ENCODE measurements around the gene CREB5. TPM values are rescaled to one million over a fixed set of nuclear protein-coding genes. Genes with fewer than 3 reads are reported as not detected.

CREB5 gene
- polyA plus RNA-seq, 1 experiment = 3.9 TPM

GRCh38 chr7:28776463-28777157, 364.3 kb downstream of the CREB5 start:
- Histone ChIP-seq H3K27me3 (ENCODE audit: control insufficient read depth, insufficient read depth, low read length) (no peaks in the 10 kb centered on the region), H3K36me3 (ENCODE audit: control insufficient read depth, insufficient read depth, low read length) (no peaks in the 10 kb centered on the region), H3K4me3 (ENCODE audit: low read depth, low read length) (no peak overlapping the region)
- ChIA-PET CTCF (no interaction called here), POLR2A (no interaction called here)
- no peak for TF ChIP-seq CTCF (IDR thresholded peaks at IDR 0.05; ENCODE audit: insufficient read depth, low read depth, low read length)
- DNase-seq (ENCODE audit: low read depth) = no peak

GRCh38 chr7:28778786-28779185, 366.5 kb downstream of the CREB5 start:
- DNase-seq (ENCODE audit: low read depth) = no peak
- Histone ChIP-seq H3K27me3 (ENCODE audit: control insufficient read depth, insufficient read depth, low read length) (no peaks in the 10 kb centered on the region), H3K36me3 (ENCODE audit: control insufficient read depth, insufficient read depth, low read length) (no peaks in the 10 kb centered on the region), H3K4me3 (ENCODE audit: low read depth, low read length) (no peak overlapping the region)
- TF ChIP-seq CTCF (IDR thresholded peaks at IDR 0.05; ENCODE audit: insufficient read depth, low read depth, low read length) = no peak
- ChIA-PET POLR2A (no interaction called here), CTCF (interaction anchor here (0.8 kb wide), 1 partner anchor 93 kb away, joined by 3 read pairs; no protein-coding TSS in a partner anchor)

DNA sequence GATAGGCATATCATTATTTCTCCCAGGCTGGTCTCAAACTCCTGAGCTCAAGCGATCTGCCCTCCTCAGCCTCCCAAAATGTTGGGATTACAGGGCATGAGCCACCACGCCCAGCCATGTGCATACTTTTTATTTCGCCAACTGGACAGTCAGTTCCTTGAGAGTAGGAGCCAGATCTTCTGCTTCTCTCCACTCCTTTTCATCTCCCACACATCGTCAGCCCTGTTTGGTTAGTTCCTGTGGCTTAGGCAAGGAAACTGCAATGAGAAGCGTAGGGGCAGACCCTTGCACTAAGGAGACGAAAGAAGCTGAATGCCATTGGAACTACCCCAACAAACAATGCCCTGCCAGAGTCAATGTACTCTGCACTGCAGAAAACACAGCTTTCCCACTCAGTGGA, 367.6 kb downstream of the CREB5 start:
- CTCF ChIA-PET = no interaction called here

DNA sequence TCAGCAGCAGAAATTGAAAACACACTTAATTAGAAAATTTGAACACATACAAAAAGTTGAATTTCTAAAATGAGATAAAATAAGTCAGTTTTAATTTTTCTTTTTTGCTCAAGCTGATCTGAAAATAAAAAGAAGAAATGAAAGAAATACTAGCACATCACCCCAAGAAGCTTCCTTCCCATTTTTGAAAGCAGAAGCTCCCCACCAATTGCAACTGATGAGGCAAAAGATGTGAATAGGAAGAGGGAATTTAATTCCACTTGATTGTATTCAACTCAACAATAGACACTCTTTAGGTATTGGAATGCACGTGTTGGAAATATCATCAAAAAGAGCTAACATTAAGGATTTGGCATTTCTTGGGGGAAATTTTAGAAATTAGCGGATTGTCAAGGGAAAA, 370.0 kb downstream of the CREB5 start:
- TF ChIP-seq CTCF (IDR thresholded peaks at IDR 0.05; ENCODE audit: insufficient read depth, low read depth, low read length) = no peak
- no peak for DNase-seq (ENCODE audit: low read depth)
- H3K27me3 ChIP-seq (ENCODE audit: control insufficient read depth, insufficient read depth, low read length) = no peaks in the 10 kb centered on the region
- H3K4me3 ChIP-seq (ENCODE audit: low read depth, low read length) = no peak overlapping the region
- H3K36me3 ChIP-seq (ENCODE audit: control insufficient read depth, insufficient read depth, low read length) = no peaks in the 10 kb centered on the region
- POLR2A ChIA-PET = no interaction called here
- CTCF ChIA-PET = no interaction called here

More for the DNA sequence above, 367.6 kb downstream of the CREB5 start:
- POLR2A ChIA-PET = no interaction called here
- no peaks in the 10 kb centered on the region for H3K36me3 ChIP-seq (ENCODE audit: control insufficient read depth, insufficient read depth, low read length)
- H3K27me3 ChIP-seq (ENCODE audit: control insufficient read depth, insufficient read depth, low read length) = no peaks in the 10 kb centered on the region
- no peak for TF ChIP-seq CTCF (IDR thresholded peaks at IDR 0.05; ENCODE audit: insufficient read depth, low read depth, low read length)
- no peak overlapping the region for H3K4me3 ChIP-seq (ENCODE audit: low read depth, low read length)
- no peak for DNase-seq (ENCODE audit: low read depth)

GRCh38 chr7:28784171-28784902, 372.0 kb downstream of the CREB5 start:
- POLR2A ChIA-PET = no interaction called here
- Histone ChIP-seq H3K4me3 (ENCODE audit: low read depth, low read length) (no peak overlapping the region), H3K36me3 (ENCODE audit: control insufficient read depth, insufficient read depth, low read length) (no peaks in the 10 kb centered on the region), H3K27me3 (ENCODE audit: control insufficient read depth, insufficient read depth, low read length) (no peaks in the 10 kb centered on the region)
- no peak for DNase-seq (ENCODE audit: low read depth)
- no peak for TF ChIP-seq CTCF (IDR thresholded peaks at IDR 0.05; ENCODE audit: insufficient read depth, low read depth, low read length)
- CTCF ChIA-PET = interaction anchor here (1.0 to 1.9 kb wide), 3 partner anchors 10 to 62 kb away, joined by 3 to 5 read pairs (median 3); no protein-coding TSS in a partner anchor

Measured in BJ (cell line).